ENCODE data around the gene TTBK2. TPM values are rescaled to one million over a fixed set of nuclear protein-coding genes. Genes with fewer than 3 reads are reported as not detected.

The TTBK2 gene
- total and polyA plus RNA-seq, 2 donors (not counting 1 experiment from before 2014, with no cell fraction given) = 4.3 to 39.6 TPM

GRCh38 chr15:42693496-42693895 lies 227.1 kb downstream of the TTBK2 start:
- Mint-ChIP-seq H3K27me3 (no peaks in the 10 kb centered on the region), H3K4me1 (no peaks in the 10 kb centered on the region), H3K9me3 (ENCODE audit: insufficient read depth) (no peaks in the 10 kb centered on the region), H3K4me3 (no peak overlapping the region), H3K27ac (no peak overlapping the region)
- Histone ChIP-seq H3K4me1 (ENCODE audit: control insufficient read depth in 2 of 2, insufficient read depth in 2 of 2, low read length in 2 of 2) (no peaks in the 10 kb centered on the region), H3K79me2 (ENCODE audit: control insufficient read depth, insufficient read depth, low read length) (no peaks in the 10 kb centered on the region), H3K27ac (ENCODE audit: low read length in 2 of 2) (no peak overlapping the region), H4K20me1 (ENCODE audit: control insufficient read depth, insufficient read depth, low read length, poor library complexity, severe bottlenecking) (no peaks in the 10 kb centered on the region), H3K9ac (ENCODE audit: low read length) (no peak overlapping the region), H3K27me3 (replicated peaks in 1 of 4; ENCODE audit: control extremely low read depth in 1 of 4, control insufficient read depth in 3 of 4, insufficient read depth in 4 of 4, low read length in 3 of 4) (no peaks in the 10 kb centered on the region), H3K4me3 (ENCODE audit: control extremely low read depth in 1 of 5, extremely low read depth in 1 of 5, insufficient read depth in 1 of 5, low read depth in 2 of 5, low read length in 4 of 5) (no peak overlapping the region), H3K4me2 (replicated peaks; ENCODE audit: low read depth, low read length, poor library complexity, severe bottlenecking) (no peak overlapping the region), H3K36me3 (replicated peaks in 1 of 2; ENCODE audit: control extremely low read depth in 1 of 2, control insufficient read depth in 1 of 2, extremely low read depth in 1 of 2, insufficient read depth in 2 of 2, low read length in 1 of 2) (peaks cover 0 to under 1% of the 10 kb centered on the region in 2 experiments), H2AFZ (ENCODE audit: insufficient read depth, low read depth, low read length, poor library complexity, severe bottlenecking) (no peak overlapping the region), H3K9me3 (ENCODE audit: control extremely low read depth in 1 of 3, control insufficient read depth in 2 of 3, insufficient read depth in 1 of 3, low read length in 2 of 3) (no peaks in the 10 kb centered on the region)
- ATAC-seq (ENCODE audit: low read depth) (no peak), DNase-seq (no peak)
- ChIA-PET POLR2A (no interaction called here), CTCF (no interaction called here)
- WGBS (ENCODE audit: insufficient coverage) = 98% methylated on average over 6 of the region's 6 CpGs
- TF ChIP-seq CTCF (IDR thresholded peaks at IDR 0.05) (no peak), EZH2 (IDR thresholded peaks at IDR 0.05; ENCODE audit: borderline replicate concordance, insufficient read depth, low read depth, low read length, poor library complexity, severe bottlenecking) (no peak)
- intact Hi-C loops (cut with micrococcal nuclease) = no loop called here

GRCh38 chr15:42692997-42693396 lies 227.6 kb downstream of the TTBK2 start:
- DNase-seq = no peak
- ChIA-PET CTCF (no interaction called here), POLR2A (no interaction called here)
- no peak for TF ChIP-seq EZH2 (IDR thresholded peaks at IDR 0.05; ENCODE audit: borderline replicate concordance, insufficient read depth, low read depth, low read length, poor library complexity, severe bottlenecking)
- TF ChIP-seq CTCF (IDR thresholded peaks at IDR 0.05) = no peak
- Histone ChIP-seq H3K36me3 (replicated peaks in 1 of 2; ENCODE audit: control extremely low read depth in 1 of 2, control insufficient read depth in 1 of 2, extremely low read depth in 1 of 2, insufficient read depth in 2 of 2, low read length in 1 of 2) (peaks cover 0 to 2% of the 10 kb centered on the region in 2 experiments), H4K20me1 (ENCODE audit: control insufficient read depth, insufficient read depth, low read length, poor library complexity, severe bottlenecking) (no peaks in the 10 kb centered on the region), H3K4me1 (ENCODE audit: control insufficient read depth in 2 of 2, insufficient read depth in 2 of 2, low read length in 2 of 2) (no peaks in the 10 kb centered on the region), H3K9me3 (ENCODE audit: control extremely low read depth in 1 of 3, control insufficient read depth in 2 of 3, insufficient read depth in 1 of 3, low read length in 2 of 3) (no peaks in the 10 kb centered on the region), H3K79me2 (ENCODE audit: control insufficient read depth, insufficient read depth, low read length) (no peaks in the 10 kb centered on the region), H3K27ac (ENCODE audit: low read length in 2 of 2) (no peak overlapping the region), H3K9ac (ENCODE audit: low read length) (no peak overlapping the region), H3K4me2 (replicated peaks; ENCODE audit: low read depth, low read length, poor library complexity, severe bottlenecking) (no peak overlapping the region), H3K27me3 (replicated peaks in 1 of 4; ENCODE audit: control extremely low read depth in 1 of 4, control insufficient read depth in 3 of 4, insufficient read depth in 4 of 4, low read length in 3 of 4) (no peaks in the 10 kb centered on the region), H3K4me3 (ENCODE audit: control extremely low read depth in 1 of 5, extremely low read depth in 1 of 5, insufficient read depth in 1 of 5, low read depth in 2 of 5, low read length in 4 of 5) (no peak overlapping the region), H2AFZ (ENCODE audit: insufficient read depth, low read depth, low read length, poor library complexity, severe bottlenecking) (no peak overlapping the region)
- ATAC-seq (ENCODE audit: low read depth) = no peak
- Mint-ChIP-seq H3K4me1 (no peaks in the 10 kb centered on the region), H3K4me3 (no peak overlapping the region), H3K27ac (no peak overlapping the region), H3K27me3 (no peaks in the 10 kb centered on the region), H3K9me3 (ENCODE audit: insufficient read depth) (no peaks in the 10 kb centered on the region)
- WGBS (ENCODE audit: insufficient coverage) = 97% methylated on average over 3 of the region's 4 CpGs
- intact Hi-C loops (cut with micrococcal nuclease) = no loop called here

All from B cell (primary cell).